Kidney (tissue), 14 donors: Measurements from ENCODE around the gene TMCC1. TPM values are rescaled to one million over a fixed set of nuclear protein-coding genes. Genes with fewer than 3 reads are reported as not detected.

ENCODE experiments used
- DNase-seq, 5 donors: peaks; one replicate each; pipeline ENCODE4 v3.0.0-alpha.2; 2013 to 2020
- FAIRE-seq: peaks from 2 replicates; lab custom pipeline; 2012; peaks lifted over from hg19 to GRCh38; lab: Jason Lieb, UNC
- H3K27ac ChIP-seq, 2 donors: one replicate each; pipeline ENCODE4 v1.7.0; 2013; ENCODE audit warnings: low read depth in 2 of 2, low read length in 2 of 2, inconsistent platforms in 1 of 2
- H3K27me3 ChIP-seq: one replicate; pipeline ENCODE4 v1.7.1; 2013; ENCODE audit warnings: low read length, inconsistent platforms; ENCODE audit not compliant: control insufficient read depth, insufficient read depth
- H3K36me3 ChIP-seq, 3 donors: one replicate each; pipeline versions ENCODE4 v1.7.0 to v1.7.1; 2013; ENCODE audit warnings: low read length in 3 of 3, control low read depth in 1 of 3, inconsistent platforms in 1 of 3; ENCODE audit not compliant: insufficient read depth in 3 of 3, control insufficient read depth in 2 of 3
- H3K4me1 ChIP-seq, 3 donors: one replicate each; pipeline versions ENCODE4 v1.7.0 to v1.7.1; 2013; ENCODE audit warnings: low read length in 3 of 3, inconsistent platforms in 1 of 3, low read depth in 1 of 3; ENCODE audit not compliant: control insufficient read depth in 2 of 3, insufficient read depth in 2 of 3
- H3K4me3 ChIP-seq, 3 donors: one replicate each; pipeline versions ENCODE4 v1.7.0 to v1.8.1; 2013; ENCODE audit warnings: low read length in 3 of 3, control low read depth in 1 of 3, inconsistent platforms in 1 of 3
- H3K9ac ChIP-seq, 3 donors: one replicate each; pipeline versions ENCODE4 v1.7.0 to v1.7.1; 2013; ENCODE audit warnings: low read length in 3 of 3, control low read depth in 1 of 3, inconsistent platforms in 1 of 3
- H3K9me3 ChIP-seq, 3 donors: one replicate each; pipeline versions ENCODE4 v1.7.0 to v1.7.1; 2013; ENCODE audit warnings: low read length in 3 of 3, control low read depth in 1 of 3, inconsistent platforms in 1 of 3; ENCODE audit not compliant: control insufficient read depth in 2 of 3, insufficient read depth in 1 of 3
- CTCF ChIP-seq: IDR thresholded peaks from 3 replicates; pipeline ENCODE4 v1.5.1; 2012; ENCODE audit warnings: mild to moderate bottlenecking, moderate library complexity, borderline replicate concordance; ENCODE audit not compliant: insufficient read depth; ENCODE audit errors: extremely low read depth
- intact Hi-C: fragments of 100-400 bp; cut with DNase I; formaldehyde crosslinking; loops from one replicate; pipeline ENCODE4 v1.11.1; 2022
- polyA plus RNA-seq: library from polyadenylated mRNA; stranded (reverse); fragments of 350-450 nt; fragmentation: Illumina TruSeq; extraction: RNeasy Lipid Tissue Mini Kit (QIAGEN cat#74804); gene quantifications from one replicate; pipeline ENCODE4 v1.2.3, GENCODE V29; 2014; ENCODE audit warnings: low read depth, low replicate concordance; ENCODE audit not compliant: insufficient read depth
- total RNA-seq: library from RNA; stranded (reverse); fragmentation: NEBNext Ultra II Directional; extraction: Animal tissue kit (Norgen Biotek cat#: 25700); gene quantifications from one replicate; pipeline ENCODE4 v1.2.1, GENCODE V29; 2021
- donor health status: control.
- donor health status: control.
- donor health status: control.
- donor health status: control.
- donor health status: control.
- donor health status: DM: yes; HTN: yes; CAD: no.
- donor health status: Normal renal cell carcinoma (clear cell type).

Gene TMCC1
- total and polyA plus RNA-seq, 2 donors from 2014 or later: 8.4 to 42.4 TPM

DNA sequence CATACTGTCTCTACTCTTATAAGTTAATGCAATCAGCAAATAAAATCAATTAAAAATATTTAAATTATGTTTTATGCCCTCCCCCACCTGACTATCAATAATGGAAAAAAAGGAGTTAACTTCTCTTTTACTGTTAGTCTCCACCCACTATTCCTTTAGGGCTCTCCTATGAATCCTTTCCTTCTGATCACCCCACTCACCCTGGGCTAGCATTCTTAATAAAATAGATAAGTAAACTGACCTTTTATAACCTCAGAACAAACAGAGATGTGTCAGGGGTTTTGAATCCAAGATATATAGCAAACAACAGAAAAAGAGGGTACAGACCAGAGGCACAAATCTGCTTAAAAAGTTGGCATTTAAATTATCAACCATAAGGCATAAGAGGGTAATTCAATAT, 171.0 kb downstream of the TMCC1 start:
- no peak overlapping the region for H3K27ac ChIP-seq
- no peak for FAIRE-seq
- TF ChIP-seq CTCF: no peak
- no peak for DNase-seq
- H3K4me3 ChIP-seq: no peak overlapping the region
- peaks cover 0 to 10% (median 6%) of the 10 kb centered on the region in 3 donors for H3K4me1 ChIP-seq
- no peaks in the 10 kb centered on the region for H3K27me3 ChIP-seq
- no peaks in the 10 kb centered on the region for H3K36me3 ChIP-seq
- H3K9ac ChIP-seq: no peak overlapping the region
- intact Hi-C loops: no loop called here
- no peaks in the 10 kb centered on the region for H3K9me3 ChIP-seq

- intact Hi-C loops: no loop called here
- no peak for TF ChIP-seq CTCF
- H3K9me3 ChIP-seq: no peaks in the 10 kb centered on the region
- H3K27me3 ChIP-seq: no peaks in the 10 kb centered on the region
- no peak for DNase-seq
- H3K9ac ChIP-seq: no peak overlapping the region
- no peak overlapping the region for H3K27ac ChIP-seq
- no peak overlapping the region for H3K4me3 ChIP-seq
- H3K4me1 ChIP-seq: no peaks in the 10 kb centered on the region
- no peaks in the 10 kb centered on the region for H3K36me3 ChIP-seq
- FAIRE-seq: no peak
Observed at GRCh38 chr3:129718201-129718600, 175.3 kb downstream of the TMCC1 start.

DNA sequence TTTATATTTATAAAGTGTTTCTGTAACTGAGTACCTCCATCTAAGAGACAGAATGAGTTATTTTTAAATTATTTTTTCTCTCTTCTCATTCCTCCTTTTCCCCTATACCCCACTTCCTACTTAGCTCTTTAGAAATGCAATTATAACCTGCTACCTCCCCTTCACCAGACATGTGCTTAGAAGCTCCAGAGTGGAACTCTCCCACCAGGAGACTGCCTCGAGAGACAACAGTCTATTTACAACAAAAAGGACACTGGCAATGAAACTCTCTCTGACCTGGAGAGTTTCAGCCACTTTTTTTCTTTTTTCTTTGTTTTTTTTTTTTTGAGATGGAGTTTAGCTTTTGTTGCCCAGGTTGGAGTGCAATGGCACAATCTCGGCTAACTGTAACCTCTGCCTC, 177.7 kb downstream of the TMCC1 start:
- Histone ChIP-seq H3K36me3 (no peaks in the 10 kb centered on the region), H3K4me1 (no peaks in the 10 kb centered on the region), H3K27me3 (no peaks in the 10 kb centered on the region), H3K27ac (no peak overlapping the region), H3K9me3 (no peaks in the 10 kb centered on the region), H3K9ac (no peak overlapping the region), H3K4me3 (no peak overlapping the region)
- no peak for DNase-seq
- FAIRE-seq: no peak
- TF ChIP-seq CTCF: no peak
- intact Hi-C loops: no loop called here

- intact Hi-C loops: no loop called here
- DNase-seq (no peak), FAIRE-seq (no peak)
- Histone ChIP-seq H3K4me3 (no peak overlapping the region), H3K27ac (no peak overlapping the region), H3K9me3 (no peaks in the 10 kb centered on the region), H3K27me3 (no peaks in the 10 kb centered on the region), H3K4me1 (no peaks in the 10 kb centered on the region), H3K36me3 (no peaks in the 10 kb centered on the region), H3K9ac (no peak overlapping the region)
- TF ChIP-seq CTCF: no peak
Observed at GRCh38 chr3:129708328-129708861, 185.1 kb downstream of the TMCC1 start.
